B cell (primary cell): Measurements from ENCODE around the gene ARHGAP6.
A peak's percentile ranks its signal among the peaks of the same experiment; 100 is the strongest.

Experiments
- EZH2 ChIP-seq: IDR thresholded peaks from 2 replicates; pipeline ENCODE4 v1.6.1; 2012; ENCODE audit warnings: borderline replicate concordance, low read depth, mild to moderate bottlenecking, moderate library complexity, low read length; ENCODE audit not compliant: insufficient read depth, poor library complexity, severe bottlenecking
- TF ChIP-seq, protein P1 (sequence below): fragments of 200-600 bp; IDR thresholded peaks from one replicate; pipeline ENCODE4 v1.8.0; 2022; ENCODE audit warnings: antibody characterized with exemption, mild to moderate bottlenecking

DNA sequence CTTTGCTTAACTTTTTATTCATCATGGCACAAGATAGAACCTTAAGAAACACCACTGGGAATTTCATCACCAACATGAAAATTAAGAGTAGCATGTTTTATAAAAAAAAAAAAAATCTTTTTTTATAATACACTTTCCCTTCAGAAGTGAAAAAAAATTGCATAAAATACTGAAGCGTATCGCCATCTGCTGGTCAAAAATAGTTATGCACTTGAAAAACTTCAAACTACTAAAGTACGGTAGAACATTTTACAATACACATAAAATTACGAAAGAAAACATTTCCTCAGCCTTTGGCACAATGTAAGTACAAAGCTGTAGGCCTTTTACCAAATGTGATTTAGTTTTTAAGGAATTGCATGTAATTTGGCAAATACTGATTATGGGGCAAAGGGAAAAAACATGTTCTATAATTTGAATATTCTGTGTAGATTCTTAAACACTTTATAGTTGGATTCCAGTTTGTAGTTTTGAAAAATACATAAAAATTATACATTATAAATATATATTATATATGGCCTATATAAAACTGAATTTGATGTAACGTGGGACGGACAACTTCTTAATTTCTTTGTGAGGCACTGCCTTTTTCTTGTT, 528.1 kb downstream of the ARHGAP6 start:
- TF ChIP-seq, protein P1, sequence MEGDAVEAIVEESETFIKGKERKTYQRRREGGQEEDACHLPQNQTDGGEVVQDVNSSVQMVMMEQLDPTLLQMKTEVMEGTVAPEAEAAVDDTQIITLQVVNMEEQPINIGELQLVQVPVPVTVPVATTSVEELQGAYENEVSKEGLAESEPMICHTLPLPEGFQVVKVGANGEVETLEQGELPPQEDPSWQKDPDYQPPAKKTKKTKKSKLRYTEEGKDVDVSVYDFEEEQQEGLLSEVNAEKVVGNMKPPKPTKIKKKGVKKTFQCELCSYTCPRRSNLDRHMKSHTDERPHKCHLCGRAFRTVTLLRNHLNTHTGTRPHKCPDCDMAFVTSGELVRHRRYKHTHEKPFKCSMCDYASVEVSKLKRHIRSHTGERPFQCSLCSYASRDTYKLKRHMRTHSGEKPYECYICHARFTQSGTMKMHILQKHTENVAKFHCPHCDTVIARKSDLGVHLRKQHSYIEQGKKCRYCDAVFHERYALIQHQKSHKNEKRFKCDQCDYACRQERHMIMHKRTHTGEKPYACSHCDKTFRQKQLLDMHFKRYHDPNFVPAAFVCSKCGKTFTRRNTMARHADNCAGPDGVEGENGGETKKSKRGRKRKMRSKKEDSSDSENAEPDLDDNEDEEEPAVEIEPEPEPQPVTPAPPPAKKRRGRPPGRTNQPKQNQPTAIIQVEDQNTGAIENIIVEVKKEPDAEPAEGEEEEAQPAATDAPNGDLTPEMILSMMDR = peak; percentile 74
- TF ChIP-seq EZH2 = no peak
